Panc1 (cell line): ENCODE data around the gene PINLYP.

Experiments used
- POLR2AphosphoS5 ChIP-seq: IDR thresholded peaks from 2 replicates; pipeline ENCODE4 v1.6.1; 2012; ENCODE audit warnings: mild to moderate bottlenecking, low read depth, low read length, moderate library complexity
- SIN3A ChIP-seq: IDR thresholded peaks from 2 replicates; pipeline ENCODE4 v1.6.1; 2012; ENCODE audit warnings: low read depth, mild to moderate bottlenecking, low read length, moderate library complexity, borderline replicate concordance; ENCODE audit not compliant: insufficient read depth
- TCF7L2 ChIP-seq: IDR thresholded peaks from 2 replicates; pipeline ENCODE4 v1.6.1; 2011; ENCODE audit warnings: mild to moderate bottlenecking, low read depth, low read length, inconsistent platforms
- TF ChIP-seq, protein P1 (sequence below): fragments of 450-650 bp; IDR thresholded peaks from 2 replicates; pipeline ENCODE4 v1.5.1; 2017; ENCODE audit warnings: mild to moderate bottlenecking
- TF ChIP-seq, protein P2 (sequence below), 2 experiments: IDR thresholded peaks; 2 replicates each; pipeline ENCODE4 v1.6.1; 2011 to 2012; ENCODE audit warnings: low read depth in 2 of 2, control low read depth in 1 of 2, low read length in 1 of 2, mild to moderate bottlenecking in 1 of 2, moderate library complexity in 1 of 2; ENCODE audit not compliant: insufficient read depth in 1 of 2

DNA sequence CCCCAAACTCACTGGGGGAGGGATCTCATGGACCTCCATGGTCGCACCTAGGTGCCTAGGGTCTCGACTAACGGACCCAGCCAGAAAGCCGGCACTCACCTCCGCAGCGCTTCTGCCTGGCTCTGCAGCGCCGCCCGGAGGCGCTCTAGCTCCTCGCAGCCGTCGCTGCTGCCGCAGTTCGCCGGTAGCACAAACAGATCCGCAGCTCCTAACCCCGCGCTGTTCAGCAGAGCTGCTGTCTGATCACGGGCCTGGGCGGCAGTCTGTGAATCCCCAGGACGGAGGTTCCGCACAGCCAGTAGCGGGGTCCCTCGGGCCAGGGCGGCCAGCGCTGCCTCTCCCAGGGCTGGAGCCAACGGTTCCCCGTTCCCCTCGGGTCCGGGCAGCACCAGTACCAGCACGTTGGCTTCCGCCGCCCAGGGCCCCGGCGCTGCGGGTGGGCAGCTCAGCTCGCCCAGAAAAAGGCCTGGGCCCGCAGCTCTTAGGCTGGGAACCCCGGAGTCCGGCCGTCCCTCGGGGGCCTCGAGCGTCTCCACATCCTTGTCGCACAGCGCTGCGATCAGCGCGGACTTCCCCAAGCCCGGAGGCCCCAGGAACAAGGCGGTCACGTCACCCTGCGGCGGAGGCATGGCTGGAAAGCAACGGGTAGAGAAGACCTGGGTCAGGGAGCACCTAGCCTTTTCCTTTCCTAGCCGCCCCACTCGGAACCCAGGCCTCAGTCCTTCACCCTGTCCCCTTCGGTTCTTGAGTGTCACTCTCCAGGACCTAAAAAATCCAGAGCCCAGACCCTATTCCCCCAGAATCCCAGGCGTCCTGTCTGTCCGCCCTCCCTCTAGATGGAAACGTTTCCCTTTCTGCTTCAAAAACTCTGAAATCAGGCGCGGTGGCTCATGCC is 19.4 kb downstream of the PINLYP start:
- TF ChIP-seq SIN3A: no peak
- TF ChIP-seq, protein P1, sequence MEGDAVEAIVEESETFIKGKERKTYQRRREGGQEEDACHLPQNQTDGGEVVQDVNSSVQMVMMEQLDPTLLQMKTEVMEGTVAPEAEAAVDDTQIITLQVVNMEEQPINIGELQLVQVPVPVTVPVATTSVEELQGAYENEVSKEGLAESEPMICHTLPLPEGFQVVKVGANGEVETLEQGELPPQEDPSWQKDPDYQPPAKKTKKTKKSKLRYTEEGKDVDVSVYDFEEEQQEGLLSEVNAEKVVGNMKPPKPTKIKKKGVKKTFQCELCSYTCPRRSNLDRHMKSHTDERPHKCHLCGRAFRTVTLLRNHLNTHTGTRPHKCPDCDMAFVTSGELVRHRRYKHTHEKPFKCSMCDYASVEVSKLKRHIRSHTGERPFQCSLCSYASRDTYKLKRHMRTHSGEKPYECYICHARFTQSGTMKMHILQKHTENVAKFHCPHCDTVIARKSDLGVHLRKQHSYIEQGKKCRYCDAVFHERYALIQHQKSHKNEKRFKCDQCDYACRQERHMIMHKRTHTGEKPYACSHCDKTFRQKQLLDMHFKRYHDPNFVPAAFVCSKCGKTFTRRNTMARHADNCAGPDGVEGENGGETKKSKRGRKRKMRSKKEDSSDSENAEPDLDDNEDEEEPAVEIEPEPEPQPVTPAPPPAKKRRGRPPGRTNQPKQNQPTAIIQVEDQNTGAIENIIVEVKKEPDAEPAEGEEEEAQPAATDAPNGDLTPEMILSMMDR: peak; percentile 86
- no peak for TF ChIP-seq POLR2AphosphoS5
- TF ChIP-seq, protein P2, sequence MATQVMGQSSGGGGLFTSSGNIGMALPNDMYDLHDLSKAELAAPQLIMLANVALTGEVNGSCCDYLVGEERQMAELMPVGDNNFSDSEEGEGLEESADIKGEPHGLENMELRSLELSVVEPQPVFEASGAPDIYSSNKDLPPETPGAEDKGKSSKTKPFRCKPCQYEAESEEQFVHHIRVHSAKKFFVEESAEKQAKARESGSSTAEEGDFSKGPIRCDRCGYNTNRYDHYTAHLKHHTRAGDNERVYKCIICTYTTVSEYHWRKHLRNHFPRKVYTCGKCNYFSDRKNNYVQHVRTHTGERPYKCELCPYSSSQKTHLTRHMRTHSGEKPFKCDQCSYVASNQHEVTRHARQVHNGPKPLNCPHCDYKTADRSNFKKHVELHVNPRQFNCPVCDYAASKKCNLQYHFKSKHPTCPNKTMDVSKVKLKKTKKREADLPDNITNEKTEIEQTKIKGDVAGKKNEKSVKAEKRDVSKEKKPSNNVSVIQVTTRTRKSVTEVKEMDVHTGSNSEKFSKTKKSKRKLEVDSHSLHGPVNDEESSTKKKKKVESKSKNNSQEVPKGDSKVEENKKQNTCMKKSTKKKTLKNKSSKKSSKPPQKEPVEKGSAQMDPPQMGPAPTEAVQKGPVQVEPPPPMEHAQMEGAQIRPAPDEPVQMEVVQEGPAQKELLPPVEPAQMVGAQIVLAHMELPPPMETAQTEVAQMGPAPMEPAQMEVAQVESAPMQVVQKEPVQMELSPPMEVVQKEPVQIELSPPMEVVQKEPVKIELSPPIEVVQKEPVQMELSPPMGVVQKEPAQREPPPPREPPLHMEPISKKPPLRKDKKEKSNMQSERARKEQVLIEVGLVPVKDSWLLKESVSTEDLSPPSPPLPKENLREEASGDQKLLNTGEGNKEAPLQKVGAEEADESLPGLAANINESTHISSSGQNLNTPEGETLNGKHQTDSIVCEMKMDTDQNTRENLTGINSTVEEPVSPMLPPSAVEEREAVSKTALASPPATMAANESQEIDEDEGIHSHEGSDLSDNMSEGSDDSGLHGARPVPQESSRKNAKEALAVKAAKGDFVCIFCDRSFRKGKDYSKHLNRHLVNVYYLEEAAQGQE (IDR thresholded peaks at IDR 0.05; ENCODE audit: insufficient read depth in 1 of 2, low read depth in 2 of 2, low read length in 1 of 2): no peak
- TF ChIP-seq TCF7L2: no peak
